GM23248 (cell line): ENCODE data around the gene ANKEF1. TPM values are rescaled to one million over a fixed set of nuclear protein-coding genes. Genes with fewer than 3 reads are reported as not detected.

Experiments used
- DNase-seq: peaks from one replicate; pipeline ENCODE4 v3.0.0-alpha.2; 2015
- H2AFZ ChIP-seq: fragments of 200-600 bp; sonication (generic); 2 replicates; pipeline ENCODE4 v1.6.1; 2016; ENCODE audit warnings: antibody characterized with exemption
- H3F3A ChIP-seq: fragments of 200-600 bp; sonication (generic); 2 replicates; pipeline ENCODE4 v1.6.1; 2016; ENCODE audit warnings: mild to moderate bottlenecking, antibody characterized with exemption, mixed run types; ENCODE audit not compliant: insufficient read depth
- H3K27ac ChIP-seq: fragments of 200-600 bp; sonication (generic); 2 replicates; pipeline ENCODE4 v1.5.1; 2016; ENCODE audit warnings: mild to moderate bottlenecking
- H3K27me3 ChIP-seq: fragments of 200-600 bp; sonication (generic); replicated peaks from 2 replicates; pipeline ENCODE4 v1.6.1; 2016; ENCODE audit warnings: mild to moderate bottlenecking; ENCODE audit not compliant: insufficient read depth
- H3K36me3 ChIP-seq: fragments of 200-600 bp; sonication (generic); 2 replicates; pipeline ENCODE4 v1.6.1; 2016; ENCODE audit warnings: low read depth, mild to moderate bottlenecking
- H3K4me1 ChIP-seq: fragments of 200-600 bp; sonication (generic); 2 replicates; pipeline ENCODE4 v1.6.1; 2016; ENCODE audit warnings: mild to moderate bottlenecking; ENCODE audit not compliant: insufficient read depth
- H3K4me2 ChIP-seq: fragments of 200-600 bp; sonication (generic); one replicate; pipeline ENCODE4 v1.6.1; 2016; ENCODE audit warnings: mild to moderate bottlenecking; ENCODE audit not compliant: unreplicated experiment
- H3K4me3 ChIP-seq: fragments of 200-600 bp; sonication (generic); 2 replicates; pipeline ENCODE4 v1.5.1; 2016; ENCODE audit warnings: mild to moderate bottlenecking
- H3K79me2 ChIP-seq: fragments of 200-600 bp; sonication (generic); 2 replicates; pipeline ENCODE4 v1.6.1; 2016; ENCODE audit warnings: mild to moderate bottlenecking; ENCODE audit not compliant: insufficient read depth
- H3K9ac ChIP-seq: fragments of 200-600 bp; sonication (generic); 2 replicates; pipeline ENCODE4 v1.6.1; 2016; ENCODE audit warnings: mild to moderate bottlenecking
- H3K9me2 ChIP-seq: fragments of 200-600 bp; sonication (generic); 2 replicates; pipeline ENCODE4 v1.6.1; 2016; ENCODE audit warnings: mixed run types, mild to moderate bottlenecking, moderate library complexity; ENCODE audit not compliant: insufficient read depth
- H3K9me3 ChIP-seq: fragments of 200-600 bp; sonication (generic); one replicate; pipeline ENCODE4 v1.6.1; 2017; ENCODE audit warnings: low read depth
- H4K20me1 ChIP-seq: fragments of 200-600 bp; sonication (generic); 2 replicates; pipeline ENCODE4 v1.6.0; 2016; ENCODE audit not compliant: insufficient read depth
- EZH2 ChIP-seq: fragments of 200-600 bp; sonication (generic); IDR thresholded peaks from 2 replicates; pipeline ENCODE4 v1.6.1; 2018; ENCODE audit warnings: antibody characterized with exemption, mild to moderate bottlenecking; ENCODE audit not compliant: insufficient read depth, poor library complexity, severe bottlenecking
- EZH2phosphoT487 ChIP-seq: fragments of 200-600 bp; sonication (generic); IDR thresholded peaks from 2 replicates; pipeline ENCODE4 v1.6.1; 2018; ENCODE audit warnings: antibody characterized with exemption, moderate library complexity, mild to moderate bottlenecking, low read depth; ENCODE audit not compliant: insufficient read depth
- WGBS, 2 experiments: methylation state at CpG; one replicate each; pipeline ENCODE4 v1.1.6; 2015 to 2017; ENCODE audit warnings: low lambda C conversion rate in 2 of 2, low coverage in 1 of 2; ENCODE audit errors: missing lambda C conversion rate in 2 of 2; 5-methylcytosine and 5-hydroxymethylcytosine counted together
- in situ Hi-C: fragments of 300-500 bp; cut with MboI; formaldehyde crosslinking; loops from 2 replicates; pipeline ENCODE4 v1.15.0; 2020
- polyA plus RNA-seq: library from polyadenylated mRNA; unstranded; fragments of >200 nt; fragmentation: Nextera tagmentation; extraction: Ambion mirVana; gene quantifications from 2 replicates; pipeline ENCODE4 v1.2.1, GENCODE V29; 2016
- total RNA-seq: library from RNA; depleted of rRNA; stranded (reverse); fragments of >200 nt; shearing (Covaris generic); gene quantifications from 2 replicates; pipeline ENCODE4 v1.2.3, GENCODE V29; 2014

ANKEF1 gene
- total and polyA plus RNA-seq, 2 experiments from 2014 or later: 0.06 to 0.22 TPM

- H3K9me3 ChIP-seq: no peaks in the 10 kb centered on the region
- no peaks in the 10 kb centered on the region for H3K36me3 ChIP-seq
- H4K20me1 ChIP-seq: no peaks in the 10 kb centered on the region
- no peak for TF ChIP-seq EZH2
- no peak for TF ChIP-seq EZH2phosphoT487
- WGBS, 2 experiments: 32 to 42% methylated on average over 1 of the region's 1 CpG
- H3K27me3 ChIP-seq: no peaks in the 10 kb centered on the region
- H3K4me1 ChIP-seq: no peaks in the 10 kb centered on the region
- in situ Hi-C loops: loop anchor here (25.0 kb wide), 1 partner anchor 1538 kb away; no protein-coding TSS in a partner anchor
- no peak overlapping the region for H2AFZ ChIP-seq
- no peak overlapping the region for H3K9ac ChIP-seq
- H3K4me2 ChIP-seq: no peak overlapping the region
- peak; percentile 11 for DNase-seq
- no peaks in the 10 kb centered on the region for H3K79me2 ChIP-seq
- H3K27ac ChIP-seq: no peak overlapping the region
- H3K9me2 ChIP-seq: no peaks in the 10 kb centered on the region
- no peak overlapping the region for H3K4me3 ChIP-seq
- no peaks in the 10 kb centered on the region for H3F3A ChIP-seq
Observed at GRCh38 chr20:9999645-10000044, 35.1 kb upstream of the ANKEF1 start.

- H3K4me3 ChIP-seq: no peak overlapping the region
- TF ChIP-seq EZH2phosphoT487 (no peak), EZH2 (no peak)
- H3K9me2 ChIP-seq: no peaks in the 10 kb centered on the region
- H3K36me3 ChIP-seq: no peaks in the 10 kb centered on the region
- no peaks in the 10 kb centered on the region for H3K27me3 ChIP-seq
- no peak overlapping the region for H2AFZ ChIP-seq
- in situ Hi-C loops: no loop called here
- H3F3A ChIP-seq: no peaks in the 10 kb centered on the region
- 39 to 59% methylated on average over 1 of the region's 1 CpG for WGBS, 2 experiments
- no peaks in the 10 kb centered on the region for H3K9me3 ChIP-seq
- no peaks in the 10 kb centered on the region for H4K20me1 ChIP-seq
- no peaks in the 10 kb centered on the region for H3K4me1 ChIP-seq
- no peak overlapping the region for H3K27ac ChIP-seq
- H3K9ac ChIP-seq: no peak overlapping the region
- no peak for DNase-seq
- H3K4me2 ChIP-seq: no peak overlapping the region
- no peaks in the 10 kb centered on the region for H3K79me2 ChIP-seq
Observed at GRCh38 chr20:10002866-10003265, 31.9 kb upstream of the ANKEF1 start.

- Histone ChIP-seq H3K79me2 (no peaks in the 10 kb centered on the region), H3K9ac (no peak overlapping the region), H3K4me1 (no peaks in the 10 kb centered on the region), H3K36me3 (no peaks in the 10 kb centered on the region), H3K9me3 (no peaks in the 10 kb centered on the region), H3K27ac (no peak overlapping the region), H3F3A (no peaks in the 10 kb centered on the region), H3K9me2 (no peaks in the 10 kb centered on the region), H3K4me2 (no peak overlapping the region), H2AFZ (no peak overlapping the region), H3K4me3 (no peak overlapping the region), H3K27me3 (0 out of 2 replicates have a peak, but pooled peaks cover 3% of the 10 kb centered on the region), H4K20me1 (no peaks in the 10 kb centered on the region)
- no peak for DNase-seq
- in situ Hi-C loops: no loop called here
- 61 to 82% methylated on average over 2 of the region's 2 CpGs for WGBS, 2 experiments
- TF ChIP-seq EZH2 (no peak), EZH2phosphoT487 (no peak)
Observed at GRCh38 chr20:10004900-10005299, 29.9 kb upstream of the ANKEF1 start.

- Histone ChIP-seq H3K79me2 (no peaks in the 10 kb centered on the region), H3K9me3 (no peaks in the 10 kb centered on the region), H3K4me3 (no peak overlapping the region), H2AFZ (no peak overlapping the region), H3K36me3 (no peaks in the 10 kb centered on the region), H4K20me1 (no peaks in the 10 kb centered on the region), H3K27ac (no peak overlapping the region), H3K9ac (no peak overlapping the region), H3K4me1 (no peaks in the 10 kb centered on the region), H3K4me2 (no peak overlapping the region), H3F3A (no peaks in the 10 kb centered on the region), H3K27me3 (0 out of 2 replicates have a peak, but pooled peaks cover 3% of the 10 kb centered on the region), H3K9me2 (no peaks in the 10 kb centered on the region)
- TF ChIP-seq EZH2 (no peak), EZH2phosphoT487 (no peak)
- in situ Hi-C loops: no loop called here
- DNase-seq: no peak
- WGBS, 2 experiments: 41 to 43% methylated on average over 1 of the region's 1 CpG
Observed at GRCh38 chr20:10005885-10006284, 28.9 kb upstream of the ANKEF1 start.

GRCh38 chr20:10006447-10007090, 28.2 kb upstream of the ANKEF1 start:
- TF ChIP-seq EZH2phosphoT487: no peak
- no peak for TF ChIP-seq EZH2

More at GRCh38 chr20:10006447-10007090, 28.2 kb upstream of the ANKEF1 start:
- Histone ChIP-seq H4K20me1 (no peaks in the 10 kb centered on the region), H3K9me3 (no peaks in the 10 kb centered on the region), H3K9me2 (no peaks in the 10 kb centered on the region), H3K4me2 (no peak overlapping the region), H3F3A (no peaks in the 10 kb centered on the region), H2AFZ (no peak overlapping the region), H3K36me3 (no peaks in the 10 kb centered on the region), H3K4me3 (no peak overlapping the region), H3K9ac (no peak overlapping the region), H3K79me2 (no peaks in the 10 kb centered on the region), H3K4me1 (no peaks in the 10 kb centered on the region), H3K27me3 (0 out of 2 replicates have a peak, but pooled peaks cover 3% of the 10 kb centered on the region), H3K27ac (no peak overlapping the region)
- no peak for DNase-seq
- 6 to 9% methylated on average over 4 of the region's 4 CpGs for WGBS, 2 experiments
- in situ Hi-C loops: no loop called here
